MCF 10A (cell line): ENCODE data around the gene MYO1D. TPM values are rescaled to one million over a fixed set of nuclear protein-coding genes. Genes with fewer than 3 reads are reported as not detected.

ENCODE experiments used
- BruUV-seq: library from RNA; stranded (reverse); fragments of 400-500 nt; replicated peaks from 2 replicates; lab custom pipeline; 2021; lab: Mats Ljungman, UMichigan
- CTCF ChIA-PET: fragments of 300-600 bp; sonication (Branson Sonifier 250); formaldehyde crosslinking; extraction: SDS; loops from one replicate; lab custom pipeline; 2021; ENCODE audit warnings: antibody characterized with exemption, inconsistent platforms; lab: Yijun Ruan, JAX
- POLR2A ChIA-PET: fragments of 300-600, 350-650 bp; sonication (Branson Sonifier 250); formaldehyde crosslinking; extraction: SDS; loops from one replicate; lab custom pipeline; 2020; ENCODE audit warnings: antibody characterized with exemption, inconsistent platforms; lab: Yijun Ruan, JAX
- DNase-seq: peaks from one replicate; pipeline ENCODE4 v3.0.0-alpha.2; 2018; ENCODE audit not compliant: unreplicated experiment
- H3K27ac Mint-ChIP-seq: one replicate; pipeline ENCODE4 v1.8.0; 2022; ENCODE audit warnings: mild to moderate bottlenecking, low read depth, mixed read lengths; ENCODE audit not compliant: unreplicated experiment
- H3K27me3 Mint-ChIP-seq: one replicate; pipeline ENCODE4 v1.8.0; 2022; ENCODE audit warnings: mixed read lengths; ENCODE audit not compliant: insufficient read depth, unreplicated experiment
- H3K36me3 Mint-ChIP-seq: one replicate; pipeline ENCODE4 v1.8.0; 2022; ENCODE audit warnings: mild to moderate bottlenecking, moderate library complexity, mixed read lengths; ENCODE audit not compliant: insufficient read depth, unreplicated experiment
- H3K4me1 Mint-ChIP-seq: one replicate; pipeline ENCODE4 v1.8.0; 2022; ENCODE audit warnings: mixed read lengths; ENCODE audit not compliant: insufficient read depth, unreplicated experiment
- H3K4me3 Mint-ChIP-seq: one replicate; pipeline ENCODE4 v1.8.0; 2022; ENCODE audit warnings: mild to moderate bottlenecking, moderate library complexity, mixed read lengths; ENCODE audit not compliant: unreplicated experiment
- H3K9me3 Mint-ChIP-seq: one replicate; pipeline ENCODE4 v1.8.0; 2022; ENCODE audit warnings: mixed read lengths; ENCODE audit not compliant: unreplicated experiment
- CTCF ChIP-seq: fragments of 200-600 bp; IDR thresholded peaks from one replicate; pipeline ENCODE4 v1.8.0; 2022; ENCODE audit warnings: antibody characterized with exemption, mild to moderate bottlenecking; ENCODE audit not compliant: unreplicated experiment
- intact Hi-C: fragments of 100-400 bp; cut with micrococcal nuclease; formaldehyde crosslinking; loops from 2 replicates; pipeline ENCODE4 v1.14.1; 2022
- total RNA-seq: library from RNA; stranded (reverse); gene quantifications from 2 replicates; pipeline ENCODE4 v1.2.3, GENCODE V29; 2022

MYO1D gene
- total RNA-seq, 1 experiment from 2014 or later: 30.5 TPM

GRCh38 chr17:32862940-32863339 is 14.0 kb downstream of the MYO1D start:
- no peak overlapping the region for H3K4me3 Mint-ChIP-seq
- H3K27ac Mint-ChIP-seq: no peak overlapping the region
- H3K27me3 Mint-ChIP-seq: no peaks in the 10 kb centered on the region
- no peak for TF ChIP-seq CTCF
- no peaks in the 10 kb centered on the region for H3K36me3 Mint-ChIP-seq
- intact Hi-C loops: no loop called here
- no TSS peak for BruUV-seq
- peaks cover 5% of the 10 kb centered on the region for H3K4me1 Mint-ChIP-seq
- no peaks in the 10 kb centered on the region for H3K9me3 Mint-ChIP-seq
- ChIA-PET POLR2A (interaction anchor here (3.1 kb wide), 1 partner anchor 13 kb away, joined by 15 read pairs; the partner anchor contains the start of gene MYO1D), CTCF (interaction anchor here (0.6 to 1.2 kb wide), 3 partner anchors 13 to 54 kb away, joined by 3 to 8 read pairs (median 4); partner anchors contain the start of gene MYO1D)
- DNase-seq: no peak

GRCh38 chr17:32861981-32862380 is 14.9 kb downstream of the MYO1D start:
- BruUV-seq: no TSS peak
- DNase-seq: no peak
- no peak for TF ChIP-seq CTCF
- H3K27ac Mint-ChIP-seq: peak overlapping the region; percentile 52
- intact Hi-C loops: no loop called here
- H3K4me3 Mint-ChIP-seq: no peak overlapping the region
- ChIA-PET CTCF (interaction anchor here (0.6 to 3.5 kb wide), 2 partner anchors 15 to 53 kb away, joined by 5 to 23 read pairs; partner anchors contain the start of gene MYO1D), POLR2A (no interaction called here)
- H3K9me3 Mint-ChIP-seq: no peaks in the 10 kb centered on the region
- H3K4me1 Mint-ChIP-seq: peaks cover 5% of the 10 kb centered on the region
- H3K27me3 Mint-ChIP-seq: no peaks in the 10 kb centered on the region
- no peaks in the 10 kb centered on the region for H3K36me3 Mint-ChIP-seq

- DNase-seq: no peak
- H3K36me3 Mint-ChIP-seq: no peaks in the 10 kb centered on the region
- H3K27me3 Mint-ChIP-seq: no peaks in the 10 kb centered on the region
- ChIA-PET CTCF (interaction anchor here (0.6 to 3.5 kb wide), 7 partner anchors 9 to 201 kb away, joined by 3 to 23 read pairs (median 3); partner anchors contain the start of gene MYO1D), POLR2A (interaction anchor here (1.3 to 1.5 kb wide), 2 partner anchors 16 to 31 kb away, joined by 3 to 4 read pairs; no protein-coding TSS in a partner anchor)
- no peak overlapping the region for H3K27ac Mint-ChIP-seq
- no peaks in the 10 kb centered on the region for H3K9me3 Mint-ChIP-seq
- H3K4me1 Mint-ChIP-seq: peaks cover 5% of the 10 kb centered on the region
- intact Hi-C loops: no loop called here
- no peak for TF ChIP-seq CTCF
- no TSS peak for BruUV-seq
- H3K4me3 Mint-ChIP-seq: no peak overlapping the region
These were observed 16.9 kb downstream of the MYO1D start for GRCh38 chr17:32859857-32860525.

GRCh38 chr17:32855620-32856019 is 21.3 kb downstream of the MYO1D start:
- ChIA-PET POLR2A (interaction anchor here (0.8 to 3.1 kb wide), 3 partner anchors 21 to 72 kb away, joined by 3 to 19 read pairs (median 14); partner anchors contain the start of gene MYO1D), CTCF (interaction anchor here (0.6 to 2.6 kb wide), 3 partner anchors 11 to 77 kb away, joined by 5 to 11 read pairs (median 7); partner anchors contain the start of gene MYO1D)
- no peaks in the 10 kb centered on the region for H3K36me3 Mint-ChIP-seq
- H3K4me3 Mint-ChIP-seq: no peak overlapping the region
- H3K4me1 Mint-ChIP-seq: peaks cover 15% of the 10 kb centered on the region
- H3K27me3 Mint-ChIP-seq: no peaks in the 10 kb centered on the region
- peaks cover 8% of the 10 kb centered on the region for H3K9me3 Mint-ChIP-seq
- no TSS peak for BruUV-seq
- no peak for TF ChIP-seq CTCF
- intact Hi-C loops: no loop called here
- DNase-seq: no peak
- no peak overlapping the region for H3K27ac Mint-ChIP-seq
